Uterus (tissue), 4 donors: Measurements from ENCODE around the gene GNPAT. TPM values are rescaled to one million over a fixed set of nuclear protein-coding genes. Genes with fewer than 3 reads are reported as not detected.

Source experiments
- DNase-seq, 2 donors: peaks; one replicate each; pipeline ENCODE4 v3.0.0-alpha.2; 2019 to 2020
- H3K27ac ChIP-seq, 2 donors: fragments of 200-600 bp; sonication (generic); 1 replicate in 1 of 2; 2 replicates in 1 of 2; pipeline ENCODE4 v1.5.1; 2016 to 2018
- H3K27me3 ChIP-seq, 2 donors: fragments of 200-600 bp; sonication (generic); one replicate each; pipeline ENCODE4 v1.5.1; 2018 to 2019; ENCODE audit warnings: control low read depth in 1 of 2
- H3K36me3 ChIP-seq, 2 donors: fragments of 200-600 bp; sonication (generic); one replicate each; pipeline ENCODE4 v1.5.1; 2019; ENCODE audit warnings: control low read depth in 1 of 2
- H3K4me1 ChIP-seq, 2 donors: fragments of 200-600 bp; sonication (generic); one replicate each; pipeline ENCODE4 v1.5.1; 2018 to 2019; ENCODE audit warnings: control low read depth in 1 of 2
- H3K4me3 ChIP-seq, 2 donors: fragments of 200-600 bp; sonication (generic); 1 replicate in 1 of 2; 2 replicates in 1 of 2; pipeline ENCODE4 v1.5.1; 2018 to 2019; ENCODE audit warnings: mild to moderate bottlenecking in 1 of 2
- H3K9me3 ChIP-seq, 2 donors: fragments of 200-600 bp; sonication (generic); one replicate each; pipeline ENCODE4 v1.5.1; 2019; ENCODE audit warnings: control low read depth in 1 of 2
- CTCF ChIP-seq, 4 experiments: fragments of 200-600 bp in 2 of 4; fragments of 450-650 bp in 2 of 4; sonication (generic) in 2 of 4; IDR thresholded peaks; one replicate each; pipeline ENCODE4 v1.5.1; 2016 to 2019; ENCODE audit warnings: antibody characterized with exemption in 4 of 4, mild to moderate bottlenecking in 2 of 4, moderate library complexity in 1 of 4
- POLR2A ChIP-seq, 2 donors: fragments of 450-650 bp; IDR thresholded peaks; one replicate each; pipeline ENCODE4 v1.6.1; 2016; ENCODE audit warnings: antibody characterized with exemption in 2 of 2, mild to moderate bottlenecking in 1 of 2, moderate library complexity in 1 of 2
- intact Hi-C: fragments of 100-400 bp; cut with DNase I; formaldehyde crosslinking; loops from one replicate; pipeline ENCODE4 v1.15.1; 2023; ENCODE audit warnings: low total_unique reads
- total RNA-seq, 4 donors: library from RNA; depleted of rRNA in 3 of 4; stranded (reverse); fragments of >200 nt in 3 of 4; gene quantifications; one replicate each; pipeline versions ENCODE4 v1.1.0 to v1.2.4, GENCODE V29; 2014 to 2023
- donor health status: DM: yes; HTN: yes; CAD: no.

GNPAT gene
- total RNA-seq, 4 donors from 2014 or later = 8.2 to 56.1 (median 32.7) TPM

GRCh38 chr1:231295938-231296337, 54.9 kb downstream of the GNPAT start:
- TF ChIP-seq CTCF (IDR thresholded peaks at IDR 0.05) (no peak), POLR2A (IDR thresholded peaks at IDR 0.05) (no peak)
- no peaks in the 10 kb centered on the region for H3K36me3 ChIP-seq
- intact Hi-C loops = no loop called here
- DNase-seq = no peak
- no peaks in the 10 kb centered on the region for H3K27me3 ChIP-seq
- no peak overlapping the region for H3K4me3 ChIP-seq
- H3K9me3 ChIP-seq = no peaks in the 10 kb centered on the region
- no peak overlapping the region for H3K27ac ChIP-seq
- H3K4me1 ChIP-seq = no peaks in the 10 kb centered on the region

GRCh38 chr1:231301990-231302389, 61.0 kb downstream of the GNPAT start:
- no peak for DNase-seq

GRCh38 chr1:231310391-231310934, 69.5 kb downstream of the GNPAT start:
- no peaks in the 10 kb centered on the region for H3K36me3 ChIP-seq
- intact Hi-C loops = no loop called here
- H3K4me1 ChIP-seq = no peaks in the 10 kb centered on the region
- H3K4me3 ChIP-seq = no peak overlapping the region
- no peak for DNase-seq
- no peaks in the 10 kb centered on the region for H3K9me3 ChIP-seq
- TF ChIP-seq CTCF (IDR thresholded peaks at IDR 0.05) (no peak), POLR2A (IDR thresholded peaks at IDR 0.05) (no peak)
- H3K27ac ChIP-seq = no peak overlapping the region
- no peaks in the 10 kb centered on the region for H3K27me3 ChIP-seq

More at GRCh38 chr1:231301990-231302389, 61.0 kb downstream of the GNPAT start:
- no peak overlapping the region for H3K4me3 ChIP-seq
- no peak for TF ChIP-seq POLR2A (IDR thresholded peaks at IDR 0.05)
- no peak for TF ChIP-seq CTCF (IDR thresholded peaks at IDR 0.05)
- H3K27me3 ChIP-seq = no peaks in the 10 kb centered on the region
- no peaks in the 10 kb centered on the region for H3K4me1 ChIP-seq
- H3K36me3 ChIP-seq = no peaks in the 10 kb centered on the region
- H3K9me3 ChIP-seq = no peaks in the 10 kb centered on the region
- intact Hi-C loops = no loop called here
- H3K27ac ChIP-seq = no peak overlapping the region

- intact Hi-C loops = no loop called here
- Histone ChIP-seq H3K36me3 (no peaks in the 10 kb centered on the region), H3K4me3 (no peak overlapping the region), H3K27me3 (no peaks in the 10 kb centered on the region), H3K27ac (no peak overlapping the region), H3K9me3 (no peaks in the 10 kb centered on the region), H3K4me1 (no peaks in the 10 kb centered on the region)
- TF ChIP-seq CTCF (IDR thresholded peaks at IDR 0.05) = no peak
- TF ChIP-seq POLR2A (IDR thresholded peaks at IDR 0.05) = no peak
- no peak for DNase-seq
Measured at GRCh38 chr1:231311720-231312431, 70.9 kb downstream of the GNPAT start.

- no peak for DNase-seq
- Histone ChIP-seq H3K4me3 (no peak overlapping the region), H3K36me3 (no peaks in the 10 kb centered on the region), H3K27ac (no peak overlapping the region), H3K27me3 (no peaks in the 10 kb centered on the region), H3K4me1 (no peaks in the 10 kb centered on the region), H3K9me3 (no peaks in the 10 kb centered on the region)
- no peak for TF ChIP-seq CTCF (IDR thresholded peaks at IDR 0.05)
- no peak for TF ChIP-seq POLR2A (IDR thresholded peaks at IDR 0.05)
- intact Hi-C loops = no loop called here
Measured at GRCh38 chr1:231312432-231312788, 71.4 kb downstream of the GNPAT start.
